ENCODE results near the gene GPRC5D.

The GPRC5D gene

DNA sequence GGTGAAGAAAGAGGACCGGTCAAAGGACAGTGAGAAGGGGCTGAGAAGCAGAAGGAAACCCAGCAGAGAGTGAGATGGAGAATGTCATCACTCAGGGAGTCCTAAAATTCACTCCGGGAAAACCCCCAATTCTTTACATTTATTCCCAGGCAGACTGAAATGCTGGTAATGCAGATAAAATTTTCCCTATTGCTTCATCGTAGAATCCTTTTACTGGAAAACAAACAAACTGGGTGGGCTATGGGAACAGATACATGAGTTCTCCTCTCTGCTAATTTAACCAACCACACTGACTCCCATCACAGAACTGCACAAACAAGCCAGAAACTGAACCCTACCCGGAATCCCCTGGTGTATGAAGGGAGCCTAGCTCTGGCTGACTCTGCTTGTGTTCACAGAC is 27.2 kb upstream of the GPRC5D start:
- no peak for DNase-seq (ENCODE audit: low read depth)

DNA sequence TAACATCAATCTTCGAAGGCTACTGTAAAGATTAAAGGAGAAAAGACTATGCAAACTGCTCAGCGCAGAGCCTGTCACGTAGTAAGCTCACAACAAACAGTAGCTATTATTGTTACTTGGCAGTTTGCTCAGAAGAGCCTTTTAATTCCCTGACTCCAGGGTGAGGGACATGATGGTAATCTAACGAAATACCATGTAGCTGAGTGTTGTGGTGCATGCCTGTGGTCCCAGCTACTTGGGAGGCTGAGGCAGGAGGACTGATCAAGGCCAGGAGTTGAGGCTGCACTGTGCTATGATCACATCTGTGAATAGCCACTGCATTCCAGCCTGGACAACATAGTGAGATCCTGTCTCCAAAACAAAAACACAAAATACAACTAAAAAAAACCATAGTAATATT is 25.3 kb upstream of the GPRC5D start:
- DNase-seq (ENCODE audit: low read depth) = no peak

DNA sequence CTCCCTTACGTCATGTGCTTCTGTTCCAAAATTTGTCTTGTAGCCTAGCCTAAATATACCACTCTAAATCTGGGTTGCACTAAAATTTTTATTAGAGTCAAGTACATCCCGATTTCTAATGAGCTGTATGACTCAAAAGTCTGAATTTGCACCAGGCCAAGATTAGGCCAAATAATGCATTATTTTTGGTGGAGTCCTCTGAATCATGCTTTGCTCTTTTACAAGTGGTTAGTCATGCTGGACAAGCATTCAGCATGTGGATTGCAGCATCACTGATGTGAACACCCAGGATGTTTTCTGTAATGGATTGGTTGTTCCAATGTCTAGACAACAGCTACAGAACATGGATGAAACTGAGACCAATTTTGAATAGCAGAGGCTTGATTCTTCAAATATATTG is 24.4 kb upstream of the GPRC5D start:
- DNase-seq (ENCODE audit: low read depth) = no peak

DNA sequence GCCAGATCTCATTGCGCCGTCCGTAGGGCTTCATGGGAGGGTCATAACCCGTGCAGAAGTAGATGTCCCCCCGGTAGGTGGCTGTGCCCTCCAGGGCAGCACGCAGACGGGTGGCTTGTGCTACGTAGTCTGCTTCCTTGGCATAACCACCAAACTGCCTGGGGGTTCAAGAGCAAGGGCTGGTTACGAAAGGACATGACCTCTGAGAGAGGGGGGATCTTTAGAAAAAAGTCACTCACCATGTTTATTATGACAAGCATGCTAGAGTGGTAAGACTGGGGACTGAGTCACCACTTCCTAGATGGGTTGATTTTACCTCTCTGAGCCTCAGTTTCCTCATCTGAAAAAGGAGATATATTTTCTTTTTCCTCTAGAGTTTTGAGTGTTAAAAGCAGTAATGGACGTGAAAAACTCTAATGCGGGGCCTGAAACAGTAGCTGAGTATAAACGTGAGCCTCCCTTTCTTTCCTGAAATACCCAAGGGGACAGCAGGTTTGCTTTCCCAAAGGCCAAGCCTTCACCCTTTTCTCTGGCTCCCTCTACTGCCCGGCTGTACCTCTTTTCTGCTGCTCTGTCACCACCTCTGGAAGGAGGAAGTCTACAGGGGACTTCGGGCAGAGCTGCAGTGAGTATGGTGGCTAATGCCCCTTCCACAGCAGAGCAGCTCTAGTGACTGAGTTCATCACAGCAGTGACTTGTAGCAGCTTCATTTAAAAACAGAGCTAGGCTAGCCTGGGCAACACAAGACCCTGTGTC is 23.5 kb upstream of the GPRC5D start:
- DNase-seq (ENCODE audit: low read depth) = no peak

DNA sequence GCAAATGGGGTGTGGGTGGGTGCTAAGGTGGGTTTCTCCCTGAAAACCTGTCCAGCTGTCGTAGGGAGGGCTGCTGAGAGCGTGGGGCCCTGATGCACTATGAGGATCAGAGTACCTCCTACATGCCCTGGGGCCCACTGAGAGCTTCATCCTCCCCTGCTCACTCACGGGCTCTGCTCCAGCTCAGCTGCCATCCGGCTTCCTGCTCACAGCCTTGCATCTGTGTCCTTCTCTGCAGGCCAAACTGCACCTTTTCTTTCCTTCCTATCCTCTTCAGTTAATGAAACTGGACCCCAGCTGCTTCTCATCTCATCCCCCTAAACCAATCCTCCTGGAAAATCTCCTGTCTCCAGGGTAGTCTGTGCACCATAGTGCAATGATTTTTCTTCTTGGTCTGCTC is 22.2 kb upstream of the GPRC5D start:
- no peak for DNase-seq (ENCODE audit: low read depth)

DNA sequence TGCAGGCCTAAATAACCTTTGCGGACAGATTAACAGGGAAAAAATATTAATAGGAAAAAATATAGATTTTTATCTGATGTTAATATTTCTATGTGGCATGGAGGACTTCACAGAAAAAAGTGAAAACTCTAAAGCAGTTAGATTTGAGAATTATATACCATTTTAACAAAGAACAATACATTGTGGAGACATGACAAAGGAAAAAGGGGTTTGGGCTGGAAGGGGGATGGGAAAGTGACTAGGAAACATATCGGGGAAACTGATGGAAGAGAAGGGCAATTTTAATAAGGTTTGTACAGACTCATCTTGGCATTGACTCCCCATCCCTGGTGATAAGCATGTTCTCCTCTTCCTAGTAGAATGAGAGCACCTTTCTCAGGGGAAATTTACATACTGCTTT is 21.0 kb upstream of the GPRC5D start:
- DNase-seq (ENCODE audit: low read depth) = no peak

DNA sequence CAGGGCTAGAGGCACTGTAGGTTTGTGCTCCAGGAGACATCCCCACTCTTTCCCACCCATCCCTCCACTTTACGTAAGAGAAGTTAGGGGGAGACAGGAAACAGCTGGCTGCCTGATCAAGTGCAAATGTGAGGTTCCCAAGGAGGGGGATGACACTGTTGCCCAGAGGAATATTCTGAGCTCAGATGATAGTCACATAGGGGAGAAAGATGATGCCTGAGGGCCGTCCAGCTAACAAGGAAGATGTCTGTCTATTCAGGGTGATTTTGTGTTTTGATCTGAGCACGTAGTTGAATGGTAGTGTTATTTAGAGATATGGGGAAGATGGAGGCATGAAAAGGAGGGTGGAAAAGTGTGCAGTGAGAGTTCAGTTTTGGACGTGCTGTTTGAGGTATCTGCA is 13.9 kb upstream of the GPRC5D start:
- DNase-seq (ENCODE audit: low read depth) = no peak

DNA sequence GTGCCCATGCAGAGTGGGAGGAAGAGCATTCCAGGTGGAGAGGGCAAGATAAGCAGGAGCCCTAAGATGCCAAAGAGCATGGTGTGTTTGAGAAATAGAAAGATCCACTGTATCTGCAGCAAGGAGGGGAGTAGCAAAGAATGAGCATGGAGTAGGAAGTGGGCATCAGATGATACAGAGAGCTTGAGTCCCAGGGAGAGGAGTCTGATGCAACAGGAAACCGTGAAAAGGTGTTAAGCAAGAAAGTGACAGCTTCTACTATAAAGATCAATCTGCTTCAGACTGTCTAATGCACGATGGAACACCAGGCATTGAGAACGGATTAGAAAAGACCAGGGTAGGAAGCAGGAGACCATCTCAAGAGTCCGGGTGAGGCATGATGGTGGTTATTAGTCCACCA is 12.3 kb upstream of the GPRC5D start:
- DNase-seq (ENCODE audit: low read depth) = no peak

DNA sequence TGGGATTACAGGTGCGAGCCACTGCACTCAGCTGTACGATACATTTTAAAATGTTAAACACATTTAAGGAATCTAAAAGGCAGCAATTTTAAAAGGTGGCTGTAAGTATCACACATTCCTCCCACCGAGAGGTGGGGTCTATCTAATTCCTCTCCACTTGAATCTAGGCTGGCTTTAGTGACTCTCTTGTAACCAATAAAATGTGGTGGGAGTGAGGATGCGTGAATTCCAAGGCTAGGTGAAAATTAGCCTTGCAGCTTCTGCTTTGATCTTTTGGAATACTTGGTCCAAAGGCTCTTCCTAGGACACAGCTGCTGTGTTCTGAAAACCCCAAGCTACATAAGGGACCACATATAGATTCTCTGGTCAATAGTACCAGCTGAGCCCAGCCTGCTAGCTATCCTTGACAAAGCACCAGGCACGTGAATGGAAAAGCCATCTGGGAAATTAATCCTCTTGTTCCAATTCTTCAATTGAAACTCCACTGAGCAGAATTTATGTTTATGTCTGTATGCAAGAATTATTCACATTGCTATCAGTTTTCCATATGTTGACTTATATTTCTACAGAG is 8.8 kb upstream of the GPRC5D start:
- DNase-seq (ENCODE audit: low read depth) = no peak

DNA sequence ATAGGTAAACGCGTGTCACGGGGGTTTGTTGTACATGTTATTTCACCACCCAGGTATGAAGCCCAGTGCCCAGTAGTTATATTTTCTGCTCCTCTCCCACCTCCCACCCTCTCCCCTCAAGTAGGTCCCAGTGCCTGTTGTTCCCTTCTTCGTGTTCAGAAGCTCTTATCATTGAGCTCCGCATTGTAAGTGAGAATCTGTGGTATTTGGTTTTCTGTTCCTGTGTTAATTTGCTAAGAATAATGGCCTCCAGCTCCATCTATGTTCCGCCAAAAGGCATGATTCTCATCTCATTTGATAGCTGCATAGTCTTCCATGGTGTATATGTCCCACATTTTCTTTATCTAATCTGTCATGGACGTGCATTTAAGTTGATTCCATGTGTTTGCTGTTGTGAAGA is 6.9 kb upstream of the GPRC5D start:
- DNase-seq (ENCODE audit: low read depth) = no peak

DNA sequence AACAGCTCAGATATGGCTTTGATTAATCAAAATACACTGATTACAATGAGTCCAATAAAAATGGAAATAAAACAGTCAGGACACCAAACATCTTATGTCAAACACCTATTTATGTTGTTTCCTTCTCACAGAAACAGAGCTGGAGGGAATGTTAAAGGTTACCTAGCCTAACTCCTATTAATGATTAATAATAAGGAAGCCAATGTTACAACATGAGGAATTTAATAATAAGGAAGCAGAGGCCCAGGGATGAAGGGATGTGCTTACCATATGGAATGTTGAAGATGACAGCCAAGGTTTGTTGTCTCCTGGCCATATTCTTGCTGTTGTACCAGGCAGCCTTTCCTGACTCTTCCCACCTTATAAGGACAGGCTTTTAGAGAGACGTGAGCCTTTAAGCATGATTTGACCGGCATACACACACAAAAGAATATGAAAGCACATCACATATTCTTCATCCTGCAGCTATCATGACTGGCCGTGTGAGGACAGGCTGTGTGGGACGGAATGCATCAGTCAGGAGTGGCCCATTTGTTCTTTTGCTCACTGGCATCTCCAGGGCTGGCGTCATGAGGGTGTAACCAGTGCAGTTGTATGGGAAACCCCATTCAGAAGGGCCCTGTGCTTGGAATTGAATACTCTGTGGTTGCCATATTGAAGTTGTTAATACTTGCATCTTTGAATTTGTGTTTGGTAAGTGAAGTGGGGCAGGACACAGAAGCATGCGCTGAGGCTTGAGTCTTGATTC is 3.1 kb upstream of the GPRC5D start:
- DNase-seq (ENCODE audit: low read depth) = no peak

DNA sequence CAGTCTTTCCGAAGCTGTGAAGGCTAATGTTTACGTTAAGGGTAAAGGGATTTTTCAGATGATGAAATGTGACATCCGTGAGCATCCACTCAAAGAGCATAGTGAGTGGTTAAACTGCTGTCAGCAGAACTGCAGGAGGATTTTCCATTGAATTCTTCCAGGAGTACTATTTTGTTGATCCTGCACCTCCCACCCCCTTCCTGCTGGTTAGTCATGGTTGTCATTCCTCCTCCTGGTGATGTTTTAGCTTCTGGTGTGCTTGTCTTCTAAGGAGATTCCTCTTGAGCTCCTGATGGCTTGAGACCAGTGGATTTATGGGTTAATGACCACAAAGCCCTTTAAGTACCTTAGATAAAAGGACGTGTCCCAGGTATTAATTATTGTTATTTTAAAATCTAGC is 2.4 kb upstream of the GPRC5D start:
- no peak for DNase-seq (ENCODE audit: low read depth)

DNA sequence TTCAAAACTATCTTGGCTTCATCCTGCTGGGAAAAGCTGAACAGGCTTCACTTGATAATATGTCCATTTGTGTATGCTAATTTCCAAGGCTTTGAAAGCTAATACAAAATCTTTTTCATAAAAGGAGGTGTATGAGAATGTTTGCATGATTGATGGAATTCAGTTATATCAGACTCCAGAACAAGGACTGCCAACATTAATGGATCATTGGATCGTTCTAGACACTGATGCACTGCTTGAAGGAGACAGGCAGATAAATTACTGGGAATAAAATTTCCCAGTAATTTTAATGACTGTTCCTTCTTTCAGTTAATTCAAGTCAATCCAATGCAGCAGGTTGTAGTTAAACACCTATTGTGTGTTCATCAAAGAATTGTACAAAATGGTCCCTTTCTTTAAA is 466 bp downstream of the GPRC5D start:
- no peak for DNase-seq (ENCODE audit: low read depth)

DNA sequence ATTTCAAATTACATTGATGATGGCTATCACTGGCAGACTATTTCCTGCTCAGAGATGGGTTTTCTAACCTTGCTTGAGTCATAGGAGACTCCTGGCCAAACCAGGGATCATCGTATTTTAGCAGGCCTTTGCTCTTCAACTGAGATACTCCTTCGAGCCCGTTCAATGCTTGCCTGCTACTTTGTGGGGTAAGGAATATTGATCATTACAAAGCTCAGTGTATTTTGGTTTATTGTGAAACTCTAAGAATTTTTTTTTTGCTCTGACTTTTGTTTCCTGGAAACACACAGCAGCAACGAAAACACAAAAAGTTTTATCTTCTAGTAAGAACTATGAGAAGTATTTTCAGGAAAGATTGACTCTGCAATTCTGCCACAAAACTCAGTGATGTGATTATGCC is 4.1 kb downstream of the GPRC5D start:
- no peak for DNase-seq (ENCODE audit: low read depth)

DNA sequence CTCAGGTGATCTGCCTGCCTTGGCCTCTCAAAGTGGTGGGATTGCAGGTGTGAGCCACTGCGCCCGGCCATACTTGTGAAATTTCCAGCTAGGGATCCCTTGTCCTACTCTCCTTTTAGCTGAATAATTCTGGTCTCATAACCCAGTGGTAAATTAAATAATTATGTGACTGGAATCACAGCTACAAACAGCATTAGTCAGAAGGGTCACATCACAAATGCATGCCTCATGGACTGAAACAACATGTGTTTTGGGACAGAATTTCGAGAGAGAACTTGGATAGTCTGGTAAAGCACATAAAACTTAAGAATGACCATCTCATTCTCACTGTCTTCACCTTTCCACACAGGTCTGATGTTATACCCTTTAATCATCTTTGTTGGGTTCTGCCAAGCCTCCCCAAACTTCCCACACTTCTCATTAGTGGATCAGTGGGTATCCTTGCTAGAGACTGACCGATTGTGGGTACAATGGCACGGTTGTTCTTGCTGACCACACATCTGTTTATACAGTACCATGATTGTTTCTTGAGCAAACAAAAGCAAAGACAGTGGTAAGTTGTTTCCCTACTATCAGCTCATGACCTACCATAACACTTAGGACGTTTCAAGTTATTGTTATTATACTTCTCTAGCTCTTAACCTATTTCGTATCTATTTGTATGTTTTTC is 5.1 kb downstream of the GPRC5D start:
- DNase-seq (ENCODE audit: low read depth) = no peak

DNA sequence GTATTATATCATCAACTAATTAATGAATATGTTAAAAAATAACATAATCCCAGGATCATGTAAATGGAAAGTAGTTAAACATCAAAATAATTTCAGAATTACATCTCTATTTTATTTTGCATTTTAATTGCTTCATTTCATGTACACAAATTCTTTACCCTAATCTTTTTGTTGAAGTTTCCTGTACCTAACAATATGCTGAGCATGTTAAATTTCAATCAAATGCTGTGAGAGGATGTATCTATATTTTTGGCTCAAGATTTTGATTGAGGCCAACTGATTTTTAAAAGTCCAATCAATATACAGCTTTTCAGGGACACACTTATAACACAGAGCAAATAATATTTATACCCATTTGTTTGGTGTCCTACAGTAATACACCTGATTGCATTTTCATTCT is 6.4 kb downstream of the GPRC5D start:
- DNase-seq (ENCODE audit: low read depth) = no peak

DNA sequence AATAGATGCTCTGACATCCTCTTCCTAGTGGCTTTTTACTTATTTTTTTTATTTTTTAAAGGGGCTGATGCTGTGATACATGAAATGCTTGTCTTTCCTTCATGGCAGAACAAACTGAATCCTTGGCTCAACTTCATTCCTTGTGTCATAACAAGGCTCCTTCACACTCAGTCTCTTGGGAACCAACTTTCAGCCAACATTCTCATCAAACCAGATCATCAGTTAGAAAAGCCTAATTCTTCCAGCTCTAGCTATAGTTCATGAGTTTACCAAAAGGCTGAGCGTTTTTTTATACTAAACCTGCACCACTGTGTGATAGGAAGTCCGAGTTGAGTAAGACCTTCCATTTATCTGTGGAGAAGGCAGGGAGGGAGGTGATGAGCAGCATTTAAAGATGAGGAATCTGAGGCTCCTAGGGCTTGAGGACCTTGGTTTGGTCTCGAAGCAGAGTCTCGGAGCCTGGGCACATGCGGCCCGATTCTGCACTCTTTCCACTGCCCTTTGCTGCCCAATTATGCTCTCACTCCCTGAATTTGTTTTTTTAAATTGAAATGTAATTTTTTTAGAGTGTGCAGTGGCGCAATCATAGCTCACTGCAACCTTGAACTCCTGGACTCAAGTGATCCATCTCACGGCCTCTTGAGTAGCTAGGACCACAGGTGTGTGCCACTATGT is 8.2 kb downstream of the GPRC5D start:
- no peak for DNase-seq (ENCODE audit: low read depth)

DNA sequence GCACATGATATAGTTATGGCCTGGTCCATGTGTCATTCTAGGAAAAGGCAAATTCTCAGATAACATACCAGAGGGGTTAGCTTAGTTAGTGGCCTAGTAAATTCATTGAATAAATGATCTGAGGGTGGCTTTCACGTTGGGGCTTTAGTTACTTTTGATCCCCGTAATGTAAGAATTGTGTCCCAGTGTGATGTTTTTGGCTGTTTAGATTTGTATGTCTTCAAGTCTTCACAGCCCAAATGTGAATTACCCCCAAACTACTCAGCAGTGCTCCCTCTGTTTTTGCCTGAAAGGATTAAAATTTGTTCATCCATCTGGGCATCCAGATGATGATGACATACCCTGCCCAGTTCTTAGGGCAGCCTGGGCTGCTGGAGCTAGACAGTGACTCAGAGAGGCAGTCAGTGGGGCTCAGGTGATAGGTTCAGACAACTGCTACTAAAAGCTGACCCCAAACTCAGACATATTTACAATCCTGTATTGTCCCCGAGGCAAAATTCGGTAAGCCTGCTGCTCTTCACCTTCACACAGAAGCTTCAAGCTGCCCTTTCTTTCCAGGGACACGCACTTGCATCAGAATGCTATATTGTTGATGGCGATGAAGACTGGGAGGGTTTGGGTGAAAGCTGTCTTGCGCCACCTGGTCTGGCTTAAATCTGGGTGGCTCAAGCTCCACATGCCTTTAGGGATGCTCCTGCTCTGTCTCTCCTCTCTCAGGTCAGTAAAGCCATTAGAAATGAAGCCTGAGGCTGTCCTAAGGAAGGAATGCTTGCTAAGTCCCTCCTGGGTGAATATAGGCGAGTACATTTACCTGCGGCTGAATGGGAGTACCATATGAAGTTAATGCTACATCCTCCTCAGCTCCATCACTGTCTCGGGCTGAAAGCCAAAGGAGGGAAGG is 10.3 kb downstream of the GPRC5D start:
- DNase-seq (ENCODE audit: low read depth) = no peak

DNA sequence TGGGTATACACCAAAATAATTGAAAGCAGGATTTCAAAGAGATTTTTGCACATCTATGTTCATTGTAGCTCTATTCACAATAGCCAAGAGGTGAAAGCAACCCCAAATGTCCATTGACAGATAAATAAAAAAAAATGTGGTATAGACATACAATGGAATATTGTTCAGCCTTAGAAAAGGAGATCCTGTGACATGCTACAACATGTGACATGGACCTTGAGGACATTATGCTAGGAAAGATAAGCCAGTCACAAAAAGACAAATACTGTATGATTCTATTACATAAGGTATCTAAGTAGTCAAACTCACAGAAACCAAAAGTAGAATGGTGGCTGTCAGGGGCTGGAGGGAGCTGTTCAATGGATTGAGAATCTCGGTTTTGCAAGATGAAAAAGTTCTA is 12.1 kb downstream of the GPRC5D start:
- DNase-seq (ENCODE audit: low read depth) = no peak

DNA sequence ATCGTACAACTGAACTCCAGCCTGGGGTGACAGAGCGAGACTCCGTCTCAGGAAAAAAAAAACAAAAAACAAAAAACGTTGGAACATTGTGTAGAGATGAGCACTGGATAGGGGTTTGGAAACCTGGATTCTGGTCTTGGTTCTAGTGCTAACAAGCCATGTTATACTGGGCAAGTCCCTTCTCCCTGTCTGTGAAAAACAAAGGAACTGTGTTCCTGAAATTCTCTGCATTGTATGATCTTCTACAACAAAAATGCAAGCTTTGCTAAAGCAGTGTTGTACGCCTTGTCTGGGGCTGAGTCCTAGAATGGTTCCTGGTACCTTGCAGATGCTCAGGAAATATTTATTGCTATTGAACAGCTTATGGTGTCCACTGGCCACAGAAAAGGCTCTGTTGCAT is 13.4 kb downstream of the GPRC5D start:
- DNase-seq (ENCODE audit: low read depth) = no peak

DNA sequence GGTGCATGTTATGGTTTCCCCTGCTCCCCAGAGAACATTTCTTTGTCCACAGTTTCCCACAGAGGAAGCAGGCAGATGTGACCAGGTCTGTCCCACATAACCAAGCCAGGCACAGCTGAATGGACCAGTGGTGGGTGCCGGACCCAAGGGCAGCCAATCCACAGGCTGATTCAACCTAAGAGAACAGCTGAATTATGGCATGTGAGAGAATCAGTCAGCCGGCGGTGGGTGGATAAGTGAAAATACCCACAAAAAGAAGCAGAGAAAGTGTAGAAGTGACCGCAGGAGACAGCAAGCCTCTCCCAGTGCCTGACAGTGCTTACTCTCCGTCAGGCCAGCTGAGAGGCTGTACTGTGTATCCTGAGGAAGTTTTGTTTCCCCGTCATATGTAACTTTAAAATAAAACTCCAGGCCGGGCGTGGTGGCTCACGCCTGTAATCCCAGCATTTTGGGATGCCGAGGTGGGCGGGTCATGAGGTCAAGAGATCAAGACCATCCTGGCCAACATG is 14.9 kb downstream of the GPRC5D start:
- no peak for DNase-seq (ENCODE audit: low read depth)

Data from stimulated activated CD8-positive, alpha-beta memory T cell treated with anti-CD3 and anti-CD28 coated beads, Interleukin-7, amount 100 ng/mL, for 24 hours (primary cell).